Body of pancreas (tissue), 4 donors: ENCODE results near the gene CNST. TPM values are rescaled to one million over a fixed set of nuclear protein-coding genes. Genes with fewer than 3 reads are reported as not detected.
"Not testable (repeated sequence)": the region's sequence is repeated elsewhere in the genome, so short reads cannot be mapped to it uniquely, and the experiment has no call there.

Experiments
- ATAC-seq: fragments of 150-250 bp; one replicate; pipeline ENCODE4 v1.9.1; 2016
- DNase-seq, 4 donors: peaks; one replicate each; pipeline ENCODE4 v3.0.0-alpha.2; 2019
- H3K27ac ChIP-seq, 4 donors: fragments of 200-600 bp; sonication (generic); 1 replicate in 3 of 4; 2 replicates in 1 of 4; pipeline versions ENCODE4 v1.5.1 to v1.6.1; 2016 to 2019; ENCODE audit warnings: mild to moderate bottlenecking in 1 of 4, mixed read lengths in 1 of 4, moderate library complexity in 1 of 4
- H3K27me3 ChIP-seq, 2 donors: fragments of 200-600 bp; sonication (generic); one replicate each; pipeline ENCODE4 v1.6.0; 2016; ENCODE audit warnings: mild to moderate bottlenecking in 1 of 2
- H3K36me3 ChIP-seq, 2 donors: fragments of 200-600 bp; sonication (generic); replicated peaks in 1 of 2; 2 replicates each; pipeline ENCODE4 v1.5.1; 2016; ENCODE audit warnings: low read depth in 2 of 2; ENCODE audit not compliant: insufficient read depth in 1 of 2
- H3K4me1 ChIP-seq: fragments of 200-600 bp; sonication (generic); one replicate; pipeline ENCODE4 v1.6.0; 2016
- H3K4me3 ChIP-seq, 2 donors: fragments of 200-600 bp; sonication (generic); 1 replicate in 1 of 2; 2 replicates in 1 of 2; pipeline ENCODE4 v1.5.1; 2016 to 2019
- H3K9me3 ChIP-seq, 3 donors: fragments of 200-600 bp; sonication (generic); 1 replicate in 2 of 3; 2 replicates in 1 of 3; pipeline ENCODE4 v1.5.1; 2016
- POLR2A ChIP-seq, 3 donors: fragments of 450-650 bp; IDR thresholded peaks; one replicate each; pipeline ENCODE4 v1.6.1; 2016; ENCODE audit warnings: antibody characterized with exemption in 3 of 3, mild to moderate bottlenecking in 2 of 3
- WGBS, 2 donors: methylation state at CpG; one replicate each; pipeline ENCODE4 v1.1.5; 2017; 5-methylcytosine and 5-hydroxymethylcytosine counted together
- intact Hi-C: fragments of 100-400 bp; cut with DNase I; formaldehyde crosslinking; loops from one replicate; pipeline ENCODE4 v1.15.1; 2023
- total RNA-seq, 2 donors: library from RNA; depleted of rRNA; stranded (reverse); fragments of >200 nt; gene quantifications; one replicate each; pipeline ENCODE4 v1.1.0, GENCODE V29; 2016
- TF ChIP-seq, protein P1 (sequence below), 7 experiments: fragments of 450-650 bp in 4 of 7; fragments of 200-600 bp in 3 of 7; sonication (generic) in 3 of 7; IDR thresholded peaks; one replicate each; pipeline ENCODE4 v1.5.1; 2016 to 2019; ENCODE audit warnings: antibody characterized with exemption in 7 of 7

Gene CNST
- total RNA-seq, 2 donors from 2014 or later, result 10.9 to 12.2 TPM

DNA sequence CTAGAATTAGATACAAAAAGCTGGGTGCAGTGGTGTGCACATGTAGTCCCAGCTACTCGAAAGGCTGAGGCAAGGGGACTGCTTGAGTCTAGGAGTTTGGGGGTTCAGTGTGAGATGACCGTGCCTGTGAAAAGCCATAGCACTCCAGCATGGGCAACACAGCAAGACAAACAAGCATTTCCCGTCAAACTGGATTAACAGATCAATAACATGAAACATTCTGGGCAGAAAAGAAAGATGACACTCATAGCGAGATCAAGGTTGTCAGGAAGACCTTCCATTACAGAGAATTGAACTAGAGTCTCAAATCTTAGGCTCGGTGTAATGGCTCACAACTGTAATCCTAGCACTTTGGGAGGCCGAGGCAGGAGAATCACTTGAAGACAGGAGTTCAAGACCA lies 14.1 kb upstream of the CNST start:
- no peaks in the 10 kb centered on the region for H3K27me3 ChIP-seq
- ATAC-seq (no peak), DNase-seq (no peak)
- TF ChIP-seq, protein P1, sequence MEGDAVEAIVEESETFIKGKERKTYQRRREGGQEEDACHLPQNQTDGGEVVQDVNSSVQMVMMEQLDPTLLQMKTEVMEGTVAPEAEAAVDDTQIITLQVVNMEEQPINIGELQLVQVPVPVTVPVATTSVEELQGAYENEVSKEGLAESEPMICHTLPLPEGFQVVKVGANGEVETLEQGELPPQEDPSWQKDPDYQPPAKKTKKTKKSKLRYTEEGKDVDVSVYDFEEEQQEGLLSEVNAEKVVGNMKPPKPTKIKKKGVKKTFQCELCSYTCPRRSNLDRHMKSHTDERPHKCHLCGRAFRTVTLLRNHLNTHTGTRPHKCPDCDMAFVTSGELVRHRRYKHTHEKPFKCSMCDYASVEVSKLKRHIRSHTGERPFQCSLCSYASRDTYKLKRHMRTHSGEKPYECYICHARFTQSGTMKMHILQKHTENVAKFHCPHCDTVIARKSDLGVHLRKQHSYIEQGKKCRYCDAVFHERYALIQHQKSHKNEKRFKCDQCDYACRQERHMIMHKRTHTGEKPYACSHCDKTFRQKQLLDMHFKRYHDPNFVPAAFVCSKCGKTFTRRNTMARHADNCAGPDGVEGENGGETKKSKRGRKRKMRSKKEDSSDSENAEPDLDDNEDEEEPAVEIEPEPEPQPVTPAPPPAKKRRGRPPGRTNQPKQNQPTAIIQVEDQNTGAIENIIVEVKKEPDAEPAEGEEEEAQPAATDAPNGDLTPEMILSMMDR (IDR thresholded peaks at IDR 0.05), result no peak
- TF ChIP-seq POLR2A (IDR thresholded peaks at IDR 0.05), result no peak
- WGBS, 2 donors, result 61 to 77% methylated on average over 6 of the region's 6 CpGs
- no peak overlapping the region for H3K4me3 ChIP-seq
- no peaks in the 10 kb centered on the region for H3K4me1 ChIP-seq
- H3K9me3 ChIP-seq, result no peaks in the 10 kb centered on the region
- intact Hi-C loops, result no loop called here
- H3K27ac ChIP-seq, result no peak overlapping the region
- H3K36me3 ChIP-seq, result peaks cover 0 to 33% of the 10 kb centered on the region in 2 donors

DNA sequence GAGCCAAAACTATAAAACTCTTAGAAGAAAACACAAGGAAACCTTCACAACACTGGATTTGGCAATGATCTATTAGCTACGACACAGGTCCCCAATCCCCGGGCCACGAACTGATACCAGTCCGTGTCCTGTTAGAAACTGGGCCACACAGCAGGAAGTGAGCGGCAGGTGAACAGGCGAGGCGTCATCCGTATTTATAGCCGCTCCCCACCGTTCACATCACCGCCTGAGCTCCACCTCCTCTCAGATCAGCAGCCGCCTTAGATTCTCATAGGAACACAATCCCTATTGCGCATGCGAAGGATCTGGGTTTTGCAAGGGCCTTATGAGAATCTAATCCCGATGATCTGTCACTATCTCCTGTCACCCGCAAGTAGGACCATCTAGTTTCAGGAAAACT lies 12.1 kb upstream of the CNST start:
- 97 to 98% methylated on average over 16 of the region's 16 CpGs for WGBS, 2 donors
- H3K9me3 ChIP-seq, result no peaks in the 10 kb centered on the region
- no peak overlapping the region for H3K4me3 ChIP-seq
- intact Hi-C loops, result no loop called here
- H3K36me3 ChIP-seq, result peaks cover 0 to 27% of the 10 kb centered on the region in 2 donors
- no peak for TF ChIP-seq POLR2A (IDR thresholded peaks at IDR 0.05)
- TF ChIP-seq, protein P1 (IDR thresholded peaks at IDR 0.05), result no peak
- no peaks in the 10 kb centered on the region for H3K27me3 ChIP-seq
- ATAC-seq, result no peak
- no peak for DNase-seq
- no peaks in the 10 kb centered on the region for H3K4me1 ChIP-seq
- no peak overlapping the region for H3K27ac ChIP-seq

DNA sequence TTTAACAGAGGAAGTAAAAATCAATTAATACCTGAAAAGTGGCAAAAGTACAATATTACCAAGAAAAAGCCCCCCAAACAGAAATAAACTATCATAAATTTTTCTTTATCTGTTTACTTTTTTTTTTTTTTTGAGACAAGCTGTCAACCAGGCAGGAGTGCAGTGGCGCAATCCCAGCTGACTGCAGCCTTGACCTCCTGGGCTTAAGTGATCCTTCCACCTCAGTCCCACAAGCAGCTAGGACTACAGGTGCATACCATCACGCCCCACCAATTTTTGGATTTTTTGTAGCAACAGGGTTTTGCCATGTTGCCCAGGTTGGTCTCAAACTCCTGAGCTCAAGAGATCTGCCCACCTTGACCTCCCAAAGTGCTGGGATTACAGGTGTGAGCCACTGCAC lies 8.2 kb upstream of the CNST start:
- TF ChIP-seq, protein P1 (IDR thresholded peaks at IDR 0.05), result no peak
- no peak for TF ChIP-seq POLR2A (IDR thresholded peaks at IDR 0.05)
- Histone ChIP-seq H3K27me3 (no peaks in the 10 kb centered on the region), H3K4me1 (no peaks in the 10 kb centered on the region), H3K9me3 (no peaks in the 10 kb centered on the region), H3K36me3 (peaks cover 0 to 24% of the 10 kb centered on the region in 2 donors), H3K27ac (no peak overlapping the region), H3K4me3 (no peak overlapping the region)
- 60 to 79% methylated on average over 2 of the region's 2 CpGs for WGBS, 2 donors
- ATAC-seq, result no peak
- DNase-seq, result no peak
- intact Hi-C loops, result no loop called here

DNA sequence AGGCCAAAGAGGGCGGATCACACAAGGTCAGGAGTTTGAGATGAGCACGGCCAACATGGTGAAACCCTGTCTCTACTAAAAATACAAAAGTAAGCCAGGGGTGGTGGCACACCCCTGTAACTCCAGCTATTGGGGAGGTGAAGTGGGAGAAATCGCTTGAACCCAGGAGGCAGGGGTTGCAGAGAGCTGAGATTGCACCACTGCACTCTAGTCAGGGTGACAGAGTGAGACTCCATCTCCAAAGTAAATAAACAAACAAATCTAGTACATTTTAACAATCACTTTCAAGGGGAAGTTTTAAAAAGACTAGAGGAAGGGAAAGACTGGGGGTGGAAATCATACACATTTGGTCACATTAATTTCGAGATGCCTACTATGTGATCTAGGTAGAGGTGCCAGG lies 6.9 kb upstream of the CNST start:
- DNase-seq (no peak), ATAC-seq (no peak)
- Histone ChIP-seq H3K9me3 (no peaks in the 10 kb centered on the region), H3K4me3 (no peak overlapping the region), H3K36me3 (peaks cover 0 to 24% of the 10 kb centered on the region in 2 donors), H3K4me1 (peaks cover 4% of the 10 kb centered on the region), H3K27me3 (no peaks in the 10 kb centered on the region), H3K27ac (no peak overlapping the region)
- intact Hi-C loops, result no loop called here
- TF ChIP-seq POLR2A (IDR thresholded peaks at IDR 0.05), result no peak
- TF ChIP-seq, protein P1 (IDR thresholded peaks at IDR 0.05), result no peak
- WGBS, 2 donors, result 90 to 96% methylated on average over 4 of the region's 4 CpGs

DNA sequence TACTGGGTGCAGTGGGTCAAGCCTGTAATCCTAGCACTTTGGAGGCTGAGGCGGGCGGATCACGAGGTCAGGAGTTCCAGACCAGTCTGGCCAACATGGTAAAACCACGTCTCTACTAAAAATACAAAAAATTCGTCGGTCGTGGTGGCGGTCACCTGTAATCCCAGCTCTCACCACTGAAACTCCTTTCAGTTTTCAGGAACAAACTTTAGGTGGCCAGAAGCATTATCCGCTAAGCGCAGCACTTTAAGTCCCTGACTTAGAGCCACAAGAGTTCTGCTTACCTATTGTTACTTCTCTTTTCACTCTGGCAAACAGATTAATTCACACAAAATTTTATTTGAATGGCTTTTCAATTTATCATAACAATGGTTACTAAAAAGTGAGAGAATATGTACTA lies 5.4 kb upstream of the CNST start:
- peaks cover 0 to 18% of the 10 kb centered on the region in 2 donors for H3K36me3 ChIP-seq

More for the DNA sequence above, 5.4 kb upstream of the CNST start:
- WGBS, 2 donors, result 85% methylated on average over 10 of the region's 10 CpGs
- DNase-seq, H3K27me3 ChIP-seq, ATAC-seq, H3K4me3 ChIP-seq, H3K9me3 ChIP-seq, H3K27ac ChIP-seq, intact Hi-C loops: not testable (repeated sequence)
- H3K4me1 ChIP-seq, result peaks cover 15% of the 10 kb centered on the region
